Ishikawa (cell line): Measurements from ENCODE around the gene VGLL3.

Source experiments
- CEBPB ChIP-seq: IDR thresholded peaks from 2 replicates; pipeline ENCODE4 v1.6.1; 2012
- CREB1 ChIP-seq: IDR thresholded peaks from 2 replicates; pipeline ENCODE4 v1.6.1; 2012; ENCODE audit warnings: low read depth
- EGR1 ChIP-seq: IDR thresholded peaks from 2 replicates; pipeline ENCODE4 v1.6.1; 2012
- EP300 ChIP-seq: IDR thresholded peaks from 2 replicates; pipeline ENCODE4 v1.6.1; 2012; ENCODE audit warnings: borderline replicate concordance
- FOXM1 ChIP-seq: IDR thresholded peaks from 2 replicates; pipeline ENCODE4 v1.6.1; 2012; ENCODE audit warnings: low read depth, borderline replicate concordance
- NFIC ChIP-seq: IDR thresholded peaks from 2 replicates; pipeline ENCODE4 v1.6.1; 2012
- RAD21 ChIP-seq: IDR thresholded peaks from 2 replicates; pipeline ENCODE4 v1.6.1; 2012; ENCODE audit warnings: low read depth
- TAF1 ChIP-seq: IDR thresholded peaks from 2 replicates; pipeline ENCODE4 v1.6.1; 2012; ENCODE audit warnings: low read depth, mild to moderate bottlenecking
- TCF12 ChIP-seq: IDR thresholded peaks from 2 replicates; pipeline ENCODE4 v1.6.1; 2012; ENCODE audit warnings: low read depth
- TEAD4 ChIP-seq: IDR thresholded peaks from 2 replicates; pipeline ENCODE4 v1.6.1; 2012
- YY1 ChIP-seq: IDR thresholded peaks from 2 replicates; pipeline ENCODE4 v1.6.1; 2012; ENCODE audit warnings: low read depth
- ZBTB7A ChIP-seq: IDR thresholded peaks from 2 replicates; pipeline ENCODE4 v1.6.1; 2012; ENCODE audit warnings: low read depth
- TF ChIP-seq, protein P1 (sequence below): IDR thresholded peaks from 2 replicates; pipeline ENCODE4 v1.6.1; 2012
- TF ChIP-seq, protein P2 (sequence below): IDR thresholded peaks from 2 replicates; pipeline ENCODE4 v1.6.1; 2012; ENCODE audit warnings: low read depth, mild to moderate bottlenecking
- TF ChIP-seq, protein P3 (sequence below): IDR thresholded peaks from 2 replicates; pipeline ENCODE4 v1.6.1; 2012

Gene VGLL3

DNA sequence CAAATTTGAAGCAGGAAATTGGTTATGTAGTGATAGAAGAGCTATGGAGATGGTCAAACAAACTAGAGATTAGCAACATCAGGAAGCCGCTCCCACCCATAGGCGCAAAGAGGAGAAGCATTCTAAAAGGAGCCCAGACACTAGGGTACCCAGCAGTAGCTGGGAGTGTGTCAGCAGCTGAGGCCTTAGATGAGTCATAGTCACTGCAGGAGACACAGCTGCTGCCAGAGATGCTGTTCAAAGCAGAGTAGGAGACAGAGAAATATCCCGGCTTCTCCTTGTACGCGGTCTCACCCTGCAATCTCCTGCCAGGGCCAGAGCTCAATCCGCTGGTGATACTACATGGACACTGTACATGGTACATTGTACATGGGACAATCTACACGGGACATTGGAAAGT is 61.9 kb downstream of the VGLL3 start:
- TF ChIP-seq EGR1 (no peak), ZBTB7A (no peak), TAF1 (no peak), CEBPB (no peak), RAD21 (no peak), FOXM1 (no peak)
- TF ChIP-seq, protein P1, sequence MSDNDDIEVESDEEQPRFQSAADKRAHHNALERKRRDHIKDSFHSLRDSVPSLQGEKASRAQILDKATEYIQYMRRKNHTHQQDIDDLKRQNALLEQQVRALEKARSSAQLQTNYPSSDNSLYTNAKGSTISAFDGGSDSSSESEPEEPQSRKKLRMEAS: no peak
- TF ChIP-seq, protein P2, sequence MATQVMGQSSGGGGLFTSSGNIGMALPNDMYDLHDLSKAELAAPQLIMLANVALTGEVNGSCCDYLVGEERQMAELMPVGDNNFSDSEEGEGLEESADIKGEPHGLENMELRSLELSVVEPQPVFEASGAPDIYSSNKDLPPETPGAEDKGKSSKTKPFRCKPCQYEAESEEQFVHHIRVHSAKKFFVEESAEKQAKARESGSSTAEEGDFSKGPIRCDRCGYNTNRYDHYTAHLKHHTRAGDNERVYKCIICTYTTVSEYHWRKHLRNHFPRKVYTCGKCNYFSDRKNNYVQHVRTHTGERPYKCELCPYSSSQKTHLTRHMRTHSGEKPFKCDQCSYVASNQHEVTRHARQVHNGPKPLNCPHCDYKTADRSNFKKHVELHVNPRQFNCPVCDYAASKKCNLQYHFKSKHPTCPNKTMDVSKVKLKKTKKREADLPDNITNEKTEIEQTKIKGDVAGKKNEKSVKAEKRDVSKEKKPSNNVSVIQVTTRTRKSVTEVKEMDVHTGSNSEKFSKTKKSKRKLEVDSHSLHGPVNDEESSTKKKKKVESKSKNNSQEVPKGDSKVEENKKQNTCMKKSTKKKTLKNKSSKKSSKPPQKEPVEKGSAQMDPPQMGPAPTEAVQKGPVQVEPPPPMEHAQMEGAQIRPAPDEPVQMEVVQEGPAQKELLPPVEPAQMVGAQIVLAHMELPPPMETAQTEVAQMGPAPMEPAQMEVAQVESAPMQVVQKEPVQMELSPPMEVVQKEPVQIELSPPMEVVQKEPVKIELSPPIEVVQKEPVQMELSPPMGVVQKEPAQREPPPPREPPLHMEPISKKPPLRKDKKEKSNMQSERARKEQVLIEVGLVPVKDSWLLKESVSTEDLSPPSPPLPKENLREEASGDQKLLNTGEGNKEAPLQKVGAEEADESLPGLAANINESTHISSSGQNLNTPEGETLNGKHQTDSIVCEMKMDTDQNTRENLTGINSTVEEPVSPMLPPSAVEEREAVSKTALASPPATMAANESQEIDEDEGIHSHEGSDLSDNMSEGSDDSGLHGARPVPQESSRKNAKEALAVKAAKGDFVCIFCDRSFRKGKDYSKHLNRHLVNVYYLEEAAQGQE: no peak

DNA sequence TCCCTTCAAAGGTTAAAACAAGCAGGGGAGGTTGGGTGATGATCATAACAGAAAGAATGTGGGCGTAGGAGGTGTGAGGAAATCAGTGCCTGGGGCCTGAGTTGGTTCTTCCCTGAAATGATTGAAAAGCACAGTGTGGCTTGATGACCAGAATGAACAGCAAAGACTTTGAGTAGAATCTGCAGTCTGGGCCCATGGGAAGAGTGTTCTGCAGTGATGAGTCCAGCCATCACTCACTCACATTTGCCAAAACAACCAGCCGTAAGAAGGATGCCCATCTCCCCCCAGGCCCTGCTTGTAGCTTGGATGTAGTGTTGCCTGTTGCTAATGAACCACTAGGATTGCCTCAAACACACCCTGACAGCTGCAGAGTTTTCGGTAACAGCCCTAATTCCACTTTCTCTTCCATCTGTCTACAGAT is 67.9 kb downstream of the VGLL3 start:
- no peak for TF ChIP-seq YY1
- TF ChIP-seq NFIC: no peak
- no peak for TF ChIP-seq RAD21
- no peak for TF ChIP-seq CREB1
- no peak for TF ChIP-seq EP300
- TF ChIP-seq, protein P3, sequence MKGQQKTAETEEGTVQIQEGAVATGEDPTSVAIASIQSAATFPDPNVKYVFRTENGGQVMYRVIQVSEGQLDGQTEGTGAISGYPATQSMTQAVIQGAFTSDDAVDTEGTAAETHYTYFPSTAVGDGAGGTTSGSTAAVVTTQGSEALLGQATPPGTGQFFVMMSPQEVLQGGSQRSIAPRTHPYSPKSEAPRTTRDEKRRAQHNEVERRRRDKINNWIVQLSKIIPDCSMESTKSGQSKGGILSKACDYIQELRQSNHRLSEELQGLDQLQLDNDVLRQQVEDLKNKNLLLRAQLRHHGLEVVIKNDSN: no peak
- no peak for TF ChIP-seq TEAD4
- TF ChIP-seq TCF12: no peak
- TF ChIP-seq, protein P1: no peak
- no peak for TF ChIP-seq FOXM1
- no peak for TF ChIP-seq ZBTB7A
- TF ChIP-seq EGR1: no peak
- no peak for TF ChIP-seq TAF1
- TF ChIP-seq CEBPB: no peak
- TF ChIP-seq, protein P2: no peak

DNA sequence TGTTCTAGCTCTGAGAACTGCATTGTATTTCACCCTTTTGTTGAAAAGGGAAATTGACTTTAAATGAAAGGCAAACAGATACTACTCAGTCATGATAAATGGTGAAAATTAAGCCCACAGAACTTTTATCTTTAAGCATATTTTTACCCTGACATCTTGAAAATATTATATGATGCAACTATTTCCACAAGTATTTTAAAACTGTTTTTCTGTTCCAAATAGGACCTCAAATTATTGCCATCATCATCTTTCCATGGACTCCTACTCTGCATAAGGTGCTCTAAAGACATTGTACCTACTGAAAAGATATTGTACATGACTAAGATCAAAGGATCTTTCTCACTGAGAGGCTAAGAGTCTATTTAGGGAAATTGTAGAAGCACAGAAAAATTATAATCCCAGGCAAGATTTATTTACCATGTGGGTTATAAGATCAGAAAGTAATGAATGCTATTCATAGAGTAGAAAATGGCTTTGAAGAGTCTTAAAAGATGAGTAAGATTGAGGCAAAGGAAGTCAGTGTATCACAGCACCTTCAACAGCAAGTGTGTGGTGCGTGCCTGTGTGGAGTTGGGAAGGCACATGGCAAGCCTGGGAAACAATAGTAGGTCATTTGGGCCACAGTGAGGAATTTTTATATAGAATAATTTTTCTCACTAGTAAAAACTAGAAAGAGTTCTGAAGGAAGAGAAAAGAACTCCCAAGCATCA is 68.8 kb downstream of the VGLL3 start:
- TF ChIP-seq NFIC: no peak
- no peak for TF ChIP-seq FOXM1
- TF ChIP-seq TAF1: no peak
- TF ChIP-seq, protein P1: no peak
- no peak for TF ChIP-seq EP300
- no peak for TF ChIP-seq ZBTB7A
- TF ChIP-seq, protein P3: no peak
- no peak for TF ChIP-seq RAD21
- no peak for TF ChIP-seq TCF12
- no peak for TF ChIP-seq CREB1

DNA sequence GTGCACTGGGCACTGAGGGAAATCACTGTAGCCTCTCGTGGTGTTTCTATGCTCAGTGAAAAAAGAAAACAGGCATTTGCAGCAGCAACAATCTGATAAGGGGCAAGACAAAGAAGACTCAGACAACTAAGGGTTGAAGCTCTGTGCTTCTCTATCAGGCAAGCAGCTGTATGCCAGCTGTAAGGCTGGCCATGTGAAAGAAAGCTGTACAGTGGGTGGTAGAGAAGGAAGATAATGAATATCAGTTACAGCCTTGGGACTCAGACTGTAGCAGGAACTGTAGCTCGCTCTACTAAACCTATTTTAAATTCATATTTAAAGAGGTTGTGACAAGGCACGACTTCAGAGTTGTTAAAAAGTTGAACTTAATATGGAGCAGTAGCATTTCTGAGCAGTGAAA is 76.3 kb downstream of the VGLL3 start:
- TF ChIP-seq TEAD4: no peak
- no peak for TF ChIP-seq EGR1
- TF ChIP-seq ZBTB7A: no peak
- no peak for TF ChIP-seq CREB1
- no peak for TF ChIP-seq CEBPB
- no peak for TF ChIP-seq TCF12
- TF ChIP-seq, protein P1: no peak
- no peak for TF ChIP-seq YY1
- TF ChIP-seq, protein P3: no peak
- no peak for TF ChIP-seq EP300
- TF ChIP-seq, protein P2: no peak
- no peak for TF ChIP-seq RAD21
- TF ChIP-seq TAF1: no peak
- TF ChIP-seq FOXM1: no peak
- TF ChIP-seq NFIC: no peak
